ENCODE results near the gene SULT4A1. TPM values are rescaled to one million over a fixed set of nuclear protein-coding genes. Genes with fewer than 3 reads are reported as not detected.

The SULT4A1 gene
- polyA plus RNA-seq, 1 of the 3 experiments (the other 2 are of a cell fraction), result 3.9 TPM

- H3K9me2 ChIP-seq, result no peaks in the 10 kb centered on the region
- ChIA-PET POLR2A (no interaction called here), CTCF (no interaction called here)
- H3K79me2 ChIP-seq (ENCODE audit: insufficient read depth), result peaks cover 4% of the 10 kb centered on the region; the same call in 1 of the 2 replicates
- no peak overlapping the region for H3K4me2 ChIP-seq
- H3K4me3 ChIP-seq (ENCODE audit: low read depth in 2 of 2, low read length in 1 of 2), result no peak overlapping the region
- no peak overlapping the region for H3K9ac ChIP-seq
- no peaks in the 10 kb centered on the region for H3K27me3 ChIP-seq (ENCODE audit: insufficient read depth)
- 100% methylated on average over 4 of the region's 13 CpGs for WGBS (ENCODE audit: low lambda C conversion rate)
- no peak for DNase-seq
- no peak for TF ChIP-seq FOXJ3 (CRISPR knock-in tag; IDR thresholded peaks at IDR 0.05)
- no peak for TF ChIP-seq RXRA (IDR thresholded peaks at IDR 0.05; ENCODE audit: borderline replicate concordance, low read depth)
- no peak for TF ChIP-seq TCF12 (IDR thresholded peaks at IDR 0.05)
- no peak for TF ChIP-seq ELF1 (IDR thresholded peaks at IDR 0.05)
- TF ChIP-seq PBX3 (IDR thresholded peaks at IDR 0.05), result no peak
- TF ChIP-seq IRF3 (IDR thresholded peaks at IDR 0.05; ENCODE audit: low read depth, low read length), result no peak
- no peaks in the 10 kb centered on the region for H3K9me3 ChIP-seq
- H3F3A ChIP-seq (replicated peaks; ENCODE audit: insufficient read depth), result no peaks in the 10 kb centered on the region
- no peaks in the 10 kb centered on the region for H4K20me1 ChIP-seq (ENCODE audit: insufficient read depth)
- no peaks in the 10 kb centered on the region for H3K36me3 ChIP-seq (replicated peaks in 1 of 2; ENCODE audit: control insufficient read depth in 1 of 2, insufficient read depth in 2 of 2, low read length in 1 of 2)
- no peak overlapping the region for H3K27ac ChIP-seq (ENCODE audit: low read depth in 2 of 2, low read length in 1 of 2)
- peaks cover 0 to 9% of the 10 kb centered on the region in 2 experiments; a peak in 1 of 4 replicates for H3K4me1 ChIP-seq (ENCODE audit: control insufficient read depth in 1 of 2, insufficient read depth in 2 of 2, low read depth in 1 of 2, low read length in 1 of 2)
- H2AFZ ChIP-seq (ENCODE audit: low read depth), result no peak overlapping the region
Measured at GRCh38 chr22:43854786-43855271, 7.5 kb downstream of the SULT4A1 start.

GRCh38 chr22:43854121-43854785 lies 8.1 kb downstream of the SULT4A1 start:
- no peak for DNase-seq
- POLR2A ChIA-PET, result no interaction called here
- Histone ChIP-seq H3K4me3 (ENCODE audit: low read depth in 2 of 2, low read length in 1 of 2) (no peak overlapping the region), H3K79me2 (ENCODE audit: insufficient read depth) (peaks cover 4% of the 10 kb centered on the region; the same call in 1 of the 2 replicates), H3K9ac (no peak overlapping the region), H3K4me1 (ENCODE audit: control insufficient read depth in 1 of 2, insufficient read depth in 2 of 2, low read depth in 1 of 2, low read length in 1 of 2) (peaks cover 0 to 9% of the 10 kb centered on the region in 2 experiments; a peak in 1 of 4 replicates), H3K9me3 (no peaks in the 10 kb centered on the region), H3K4me2 (no peak overlapping the region), H3F3A (replicated peaks; ENCODE audit: insufficient read depth) (no peaks in the 10 kb centered on the region), H3K27me3 (ENCODE audit: insufficient read depth) (no peaks in the 10 kb centered on the region), H3K36me3 (replicated peaks in 1 of 2; ENCODE audit: control insufficient read depth in 1 of 2, insufficient read depth in 2 of 2, low read length in 1 of 2) (no peaks in the 10 kb centered on the region), H3K27ac (ENCODE audit: low read depth in 2 of 2, low read length in 1 of 2) (no peak overlapping the region; a peak in 1 of 4 replicates), H4K20me1 (ENCODE audit: insufficient read depth) (no peaks in the 10 kb centered on the region), H3K9me2 (no peaks in the 10 kb centered on the region), H2AFZ (ENCODE audit: low read depth) (no peak overlapping the region)
- TF ChIP-seq EP300 (IDR thresholded peaks at IDR 0.05; ENCODE audit: borderline replicate concordance in 1 of 2, low read depth in 1 of 2, low read length in 1 of 2), result no peak
- TF ChIP-seq TEAD4 (IDR thresholded peaks at IDR 0.05; ENCODE audit: borderline replicate concordance, insufficient read depth), result no peak
- TF ChIP-seq USF2 (IDR thresholded peaks at IDR 0.05; ENCODE audit: borderline replicate concordance, low read depth, low read length), result no peak
- TF ChIP-seq TCF12 (IDR thresholded peaks at IDR 0.05), result no peak
- no peak for TF ChIP-seq FOXJ3 (CRISPR knock-in tag; IDR thresholded peaks at IDR 0.05)
- TF ChIP-seq USF1 (IDR thresholded peaks at IDR 0.05; ENCODE audit: borderline replicate concordance, low read depth), result no peak
- TF ChIP-seq JUND (IDR thresholded peaks at IDR 0.05), result no peak
- TF ChIP-seq YY1 (IDR thresholded peaks at IDR 0.05; ENCODE audit: low read depth), result no peak
- TF ChIP-seq SIN3A (IDR thresholded peaks at IDR 0.05; ENCODE audit: borderline replicate concordance, low read depth, low read length), result no peak
- no peak for TF ChIP-seq RFX5 (IDR thresholded peaks at IDR 0.05; ENCODE audit: low read length)
- no peak for TF ChIP-seq CHD2 (IDR thresholded peaks at IDR 0.05; ENCODE audit: low read length, partially characterized antibody)
- TF ChIP-seq TAF1 (IDR thresholded peaks at IDR 0.05; ENCODE audit: borderline replicate concordance, low read depth, low read length), result no peak
- no peak for TF ChIP-seq REST (IDR thresholded peaks at IDR 0.05; ENCODE audit: low read depth, low read length)
- TF ChIP-seq ELF1 (IDR thresholded peaks at IDR 0.05), result no peak
- TF ChIP-seq MEF2A (IDR thresholded peaks at IDR 0.05; ENCODE audit: borderline replicate concordance, low read depth), result no peak
- 94% methylated on average over 3 of the region's 14 CpGs for WGBS (ENCODE audit: low lambda C conversion rate)
- CTCF ChIA-PET, result interaction anchor here (1.2 kb wide), 1 partner anchor 26 kb away, joined by 3 read pairs; no protein-coding TSS in a partner anchor

All from SK-N-SH (cell line).